Esophagus muscularis mucosa (tissue), 4 donors: ENCODE results near the gene DENND1B. TPM values are rescaled to one million over a fixed set of nuclear protein-coding genes. Genes with fewer than 3 reads are reported as not detected.

Source experiments
- DNase-seq: peaks from one replicate; pipeline ENCODE4 v3.0.0-alpha.2; 2017; ENCODE audit errors: extremely low spot score
- H3K27ac ChIP-seq, 4 donors: fragments of 200-600 bp; sonication (generic); replicated peaks in 1 of 4; 1 replicate in 3 of 4; 2 replicates in 1 of 4; pipeline ENCODE4 v1.5.1; 2016 to 2019; ENCODE audit warnings: mild to moderate bottlenecking in 1 of 4
- H3K27me3 ChIP-seq, 4 donors: fragments of 200-600 bp; sonication (generic); one replicate each; pipeline versions ENCODE4 v1.5.1 to v1.6.0; 2016 to 2019
- H3K36me3 ChIP-seq, 4 donors: fragments of 200-600 bp; sonication (generic); one replicate each; pipeline ENCODE4 v1.5.1; 2016 to 2019
- H3K4me1 ChIP-seq, 4 donors: fragments of 200-600 bp; sonication (generic); one replicate each; pipeline ENCODE4 v1.5.1; 2016 to 2019
- H3K4me3 ChIP-seq, 4 donors: fragments of 200-600 bp; sonication (generic); 1 replicate in 2 of 4; 2 replicates in 2 of 4; pipeline ENCODE4 v1.5.1; 2016 to 2019; ENCODE audit warnings: mild to moderate bottlenecking in 4 of 4, moderate library complexity in 1 of 4
- H3K9me3 ChIP-seq, 4 donors: fragments of 200-600 bp; sonication (generic); 1 replicate in 3 of 4; 2 replicates in 1 of 4; pipeline ENCODE4 v1.5.1; 2016 to 2019
- CTCF ChIP-seq, 3 experiments: fragments of 200-600 bp in 2 of 3; fragments of 450-650 bp in 1 of 3; sonication (generic) in 2 of 3; IDR thresholded peaks; one replicate each; pipeline ENCODE4 v1.5.1; 2017 to 2019; ENCODE audit warnings: antibody characterized with exemption in 3 of 3, mild to moderate bottlenecking in 2 of 3, moderate library complexity in 1 of 3
- EP300 ChIP-seq: sonication (generic); formaldehyde crosslinking; IDR thresholded peaks from one replicate; pipeline ENCODE4 v1.6.1; 2017; ENCODE audit warnings: antibody characterized with exemption
- POLR2A ChIP-seq: fragments of 450-650 bp; IDR thresholded peaks from one replicate; pipeline ENCODE4 v1.6.1; 2017; ENCODE audit warnings: antibody characterized with exemption, moderate library complexity, mild to moderate bottlenecking, low read depth
- POLR2AphosphoS5 ChIP-seq, 2 donors: sonication (generic); formaldehyde crosslinking; IDR thresholded peaks; one replicate each; pipeline ENCODE4 v1.6.1; 2017; ENCODE audit warnings: antibody characterized with exemption in 2 of 2
- WGBS: methylation state at CpG from one replicate; pipeline ENCODE4 v1.1.5; 2018; 5-methylcytosine and 5-hydroxymethylcytosine counted together
- intact Hi-C: fragments of 100-400 bp; cut with DNase I; formaldehyde crosslinking; loops from one replicate; pipeline ENCODE4 v1.15.1; 2023
- small RNA-seq, 3 donors: library from RNA; depleted of rRNA; stranded (forward); fragments of <200 nt; gene quantifications; one replicate each; pipeline ENCODE3, GENCODE V24; 2016
- total RNA-seq, 4 donors: library from RNA; depleted of rRNA; stranded (reverse); fragments of >200 nt; gene quantifications; one replicate each; pipeline versions ENCODE4 v1.1.0 to v1.2.1, GENCODE V29; 2016

Gene DENND1B
- total RNA-seq, 4 donors from 2014 or later: 6.4 to 11.3 (median 9.1) TPM

- H3K36me3 ChIP-seq: no peaks in the 10 kb centered on the region
- DNase-seq: no peak
- no peak for TF ChIP-seq POLR2A
- no peak for TF ChIP-seq POLR2AphosphoS5 (IDR thresholded peaks at IDR 0.05)
- no peak for TF ChIP-seq CTCF (IDR thresholded peaks at IDR 0.05)
- no peak for TF ChIP-seq EP300
- H3K4me3 ChIP-seq: no peak overlapping the region
- intact Hi-C loops: no loop called here
- no peaks in the 10 kb centered on the region for H3K27me3 ChIP-seq
- H3K9me3 ChIP-seq: no peaks in the 10 kb centered on the region
- peaks cover 0 to 16% (median 4%) of the 10 kb centered on the region in 4 donors for H3K4me1 ChIP-seq
- H3K27ac ChIP-seq: no peak overlapping the region
Measured at GRCh38 chr1:197463142-197463541, 312.1 kb downstream of the DENND1B start.

- no peaks in the 10 kb centered on the region for H3K27me3 ChIP-seq
- intact Hi-C loops: no loop called here
- no peaks in the 10 kb centered on the region for H3K36me3 ChIP-seq
- peaks cover 0 to 16% (median 4%) of the 10 kb centered on the region in 4 donors for H3K4me1 ChIP-seq
- H3K4me3 ChIP-seq: no peak overlapping the region
- no peaks in the 10 kb centered on the region for H3K9me3 ChIP-seq
- TF ChIP-seq POLR2A: no peak
- no peak for TF ChIP-seq POLR2AphosphoS5 (IDR thresholded peaks at IDR 0.05)
- no peak for TF ChIP-seq CTCF (IDR thresholded peaks at IDR 0.05)
- TF ChIP-seq EP300: no peak
- 92% methylated on average over 5 of the region's 5 CpGs for WGBS
- H3K27ac ChIP-seq: no peak overlapping the region
- DNase-seq: no peak
Measured at GRCh38 chr1:197462539-197462938, 312.7 kb downstream of the DENND1B start.

Small RNA genes within 50 kb of the gene (small RNA-seq; reads per million reads assigned to genes)
- 0 reads per million in 3 donors for gene RF00019

Other genes starting within 250 kb of the DENND1B start
- gene C1orf53, start 127.2 kb upstream of the DENND1B start, total RNA-seq: 1 to 10 TPM in 1 of 4 donors, under 1 TPM in 1, not detected in 2; 0.83 to 5.4 TPM
- not detected for gene LHX9, start 141.9 kb upstream of the DENND1B start, total RNA-seq